Measurements from ENCODE around the gene MOXD1. TPM values are rescaled to one million over a fixed set of nuclear protein-coding genes. Genes with fewer than 3 reads are reported as not detected.

The MOXD1 gene
- total RNA-seq, result 1 to 10 TPM in 1 of 2 donors, under 1 TPM in 1; 0.79 to 4.2 TPM
- long read RNA-seq, partial matches to known transcripts, result 0 of 5 reads
- long read RNA-seq, other reads (novel, unspliced or antisense), result 0 of 5 reads

DNA sequence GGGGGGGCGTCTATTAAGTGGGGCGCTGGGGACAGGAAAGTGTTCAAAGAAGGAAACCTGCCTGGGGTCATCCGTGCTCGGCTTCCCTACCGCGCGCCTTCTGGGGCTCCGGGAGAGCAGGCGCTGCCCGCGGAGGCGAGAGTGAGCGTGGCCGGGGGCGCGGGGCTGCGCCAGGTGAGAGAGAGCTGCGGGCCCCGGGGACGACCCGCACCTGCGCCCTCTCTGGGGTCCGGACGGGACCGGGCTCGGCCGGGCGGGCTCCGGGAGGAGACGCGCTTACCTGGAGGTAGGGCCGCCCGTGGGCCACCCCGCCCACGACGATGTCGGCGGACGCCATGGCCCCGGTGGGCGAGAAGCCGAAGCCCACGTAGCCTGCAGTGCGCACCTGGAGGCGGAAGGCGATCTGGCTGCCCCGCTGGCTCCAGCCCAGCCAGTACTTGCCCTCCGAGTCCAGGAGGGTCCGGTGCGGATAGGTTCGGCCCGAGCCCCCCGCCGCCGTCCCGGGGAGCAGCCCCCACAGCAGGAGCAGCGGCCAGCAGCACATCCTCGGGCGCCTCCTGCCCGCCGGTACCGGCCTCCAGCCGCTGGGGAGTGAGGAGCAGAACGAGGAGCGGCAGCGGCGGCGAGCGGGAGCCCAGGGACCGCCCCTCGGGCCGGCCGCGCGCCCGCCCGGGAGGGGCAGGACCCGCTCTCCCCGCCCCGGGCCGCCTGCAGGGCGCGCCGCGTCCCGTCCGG is at the start of gene MOXD1:
Gene MOXD1, minus strand, starts transcription at position 593 of the 735 bp plus-strand sequence. Its CDS starts 49 bp downstream, at position 544.
- peak; percentile 82 for ATAC-seq
- peak; percentile 28 to 41 for DNase-seq
- intact Hi-C loops (cut with DNase I, micrococcal nuclease), result no loop called here

DNA sequence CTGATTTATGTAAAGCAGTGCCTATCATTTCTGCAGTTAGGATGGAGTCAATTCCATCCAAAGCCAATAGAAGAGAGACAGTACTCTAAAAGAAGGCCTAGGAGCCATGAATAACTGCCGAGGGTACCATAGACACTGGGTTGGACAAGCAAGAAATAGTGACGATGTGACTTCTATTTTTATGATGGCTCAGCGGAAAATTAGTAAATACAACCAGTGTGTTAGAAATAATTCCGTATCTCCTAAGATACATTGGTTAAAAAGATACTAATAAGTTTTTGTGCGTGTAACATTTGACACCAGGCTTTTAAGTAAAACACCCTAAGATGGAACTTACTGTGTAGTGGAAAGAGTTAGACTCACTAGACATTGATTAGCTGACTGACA is 45.6 kb upstream of the MOXD1 start:
- ATAC-seq (no peak), DNase-seq (no peak)
- intact Hi-C loops (cut with DNase I, micrococcal nuclease), result no loop called here

DNA sequence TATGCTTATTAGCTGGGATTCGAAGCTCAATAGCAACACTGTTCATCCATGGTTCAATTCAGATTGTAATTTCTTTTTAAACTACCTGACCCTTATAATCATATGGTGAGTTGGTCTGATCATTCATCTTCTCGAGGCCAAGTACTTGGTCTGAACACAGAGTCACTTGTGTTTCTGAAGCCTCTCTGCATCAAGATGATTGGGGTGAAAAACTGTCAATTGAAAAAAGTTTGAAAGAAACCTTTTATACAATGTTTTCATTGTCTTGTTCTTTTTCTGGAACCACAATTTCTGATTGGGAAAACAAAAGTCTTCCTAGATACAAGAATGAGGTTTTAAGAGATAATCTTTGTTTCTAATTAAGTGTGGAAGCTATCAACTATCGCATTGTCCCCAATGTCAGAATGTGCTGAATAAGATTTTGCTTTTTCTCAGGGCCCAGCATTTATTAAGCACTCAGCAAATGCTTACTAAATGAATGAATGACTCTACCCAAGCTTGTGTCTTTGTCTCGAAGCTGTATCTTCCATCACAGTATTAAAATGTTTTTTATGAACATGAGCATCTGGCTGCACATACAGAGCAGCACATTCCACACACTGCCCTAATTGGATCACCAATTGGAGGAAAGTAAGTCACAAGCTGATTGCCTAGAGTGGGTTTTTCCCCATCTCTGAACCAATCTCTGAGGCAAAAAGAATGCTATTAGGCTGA is 45.0 kb upstream of the MOXD1 start:
- intact Hi-C loops (cut with DNase I, micrococcal nuclease), result no loop called here
- no peak for DNase-seq
- ATAC-seq, result no peak

DNA sequence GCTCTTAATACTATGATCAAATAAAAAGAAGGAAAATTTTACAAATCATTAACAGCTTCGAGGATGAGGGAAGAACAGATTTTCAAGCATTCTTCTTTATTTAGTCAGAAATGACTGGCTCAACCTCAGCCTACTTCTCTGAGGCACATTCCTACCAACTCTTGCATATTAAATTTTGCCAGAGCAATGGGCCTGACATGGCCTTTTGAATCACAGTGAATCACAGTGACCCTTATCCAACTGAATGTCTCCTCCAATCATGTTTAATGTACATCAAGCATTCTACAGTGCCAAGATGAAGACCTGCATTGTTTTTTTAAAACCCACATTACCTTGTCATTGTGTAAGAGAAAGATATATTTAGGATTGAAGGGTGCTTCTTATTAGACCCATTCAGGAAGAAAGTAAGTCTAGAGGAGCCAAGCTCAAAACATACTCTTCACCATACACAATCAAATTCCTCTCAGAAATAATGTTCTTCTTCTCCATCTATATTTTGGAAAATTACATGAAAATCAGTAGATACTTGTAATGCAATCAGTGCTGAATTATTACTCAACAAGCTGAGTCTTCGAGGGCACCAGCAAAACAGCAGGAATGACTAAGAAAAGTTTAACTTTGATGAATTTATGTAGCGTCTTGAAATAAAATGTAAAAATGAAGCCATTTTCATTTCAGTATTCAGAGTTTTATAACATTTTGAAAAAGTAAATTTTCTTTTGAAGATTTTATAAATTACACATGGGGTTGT is 44.1 kb upstream of the MOXD1 start:
- intact Hi-C loops (cut with DNase I, micrococcal nuclease), result no loop called here
- ATAC-seq (no peak), DNase-seq (no peak)

DNA sequence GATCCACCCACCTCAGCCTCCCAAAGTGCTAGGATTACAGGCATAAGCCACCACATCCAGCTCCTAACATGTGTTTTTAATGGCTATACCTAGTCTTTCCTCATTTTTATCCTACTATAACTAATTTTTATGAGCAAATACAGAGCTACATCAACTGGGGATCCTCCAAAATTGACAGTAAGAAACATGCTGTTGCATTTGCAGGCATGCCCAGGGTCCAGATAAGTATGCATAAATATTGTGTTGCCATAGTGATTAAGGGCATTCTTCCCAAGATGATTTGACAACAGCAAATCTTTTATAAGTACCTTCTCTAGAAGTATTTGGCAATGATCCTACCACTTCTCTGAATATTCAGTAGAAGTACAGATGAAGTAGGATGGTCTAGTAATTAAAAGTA is 41.9 kb upstream of the MOXD1 start:
- intact Hi-C loops (cut with DNase I, micrococcal nuclease), result no loop called here
- DNase-seq (no peak), ATAC-seq (no peak)

DNA sequence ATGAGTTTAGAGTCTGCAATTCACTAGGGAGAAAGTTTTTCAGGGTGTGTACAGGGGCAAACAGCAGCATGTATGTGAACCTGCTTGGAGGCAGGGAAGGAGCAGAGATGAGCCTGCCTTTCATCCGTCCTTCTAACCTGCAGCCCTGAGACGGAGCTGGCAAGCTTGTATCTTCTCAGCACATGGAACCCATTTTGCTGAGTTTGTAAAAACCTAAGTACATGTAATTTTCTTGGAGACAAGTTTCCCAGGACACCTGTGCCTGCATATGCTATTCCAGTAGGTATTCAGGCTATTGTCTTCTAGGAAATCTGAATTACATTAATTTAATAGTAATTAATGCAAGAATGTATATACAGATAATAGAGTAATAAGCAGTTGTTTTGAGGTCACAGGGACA is 28.8 kb upstream of the MOXD1 start:
- ATAC-seq (no peak), DNase-seq (no peak)
- intact Hi-C loops (cut with DNase I, micrococcal nuclease), result no loop called here

DNA sequence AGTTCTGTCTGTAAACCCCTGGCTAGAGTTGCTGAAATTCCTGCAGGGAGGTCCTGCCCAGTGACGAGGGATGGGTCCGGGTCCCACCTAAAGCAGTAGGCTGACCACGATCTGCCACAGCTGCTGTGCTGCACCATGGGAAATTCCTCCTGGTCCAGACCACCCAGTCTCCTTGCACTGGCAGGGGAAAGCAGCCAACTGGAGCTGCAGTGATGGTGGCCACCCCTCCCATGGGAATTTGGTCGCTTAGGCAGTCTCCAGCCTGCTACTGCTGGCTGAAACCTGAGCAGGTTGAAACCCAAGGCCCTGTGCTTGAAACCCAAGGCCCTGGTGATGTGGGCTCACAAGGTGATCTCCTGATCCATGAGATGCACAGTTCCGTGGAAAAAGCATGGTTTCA is 23.9 kb upstream of the MOXD1 start:
- DNase-seq, result no peak
- no peak for ATAC-seq
- intact Hi-C loops (cut with DNase I, micrococcal nuclease), result no loop called here

DNA sequence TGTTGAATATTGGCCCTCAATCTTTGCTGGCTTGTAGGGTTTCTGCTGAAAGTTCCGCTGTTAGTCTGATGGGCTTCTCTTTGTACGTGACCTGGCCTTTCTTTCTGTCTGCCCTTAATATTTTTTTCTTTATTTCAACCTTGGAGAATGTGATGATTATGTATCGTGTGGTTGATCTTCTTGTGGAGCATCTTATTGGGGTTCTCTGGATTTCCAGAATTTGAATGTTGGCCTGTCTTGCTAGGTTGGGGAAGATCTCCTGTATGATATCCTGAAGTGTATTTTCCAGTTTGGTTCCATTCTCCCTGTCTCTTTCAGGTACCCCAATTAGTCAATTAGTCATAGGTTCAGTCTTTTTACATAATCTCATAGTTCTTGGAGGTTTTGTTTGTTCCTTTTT is 22.6 kb upstream of the MOXD1 start:
- DNase-seq, result no peak
- intact Hi-C loops (cut with DNase I, micrococcal nuclease), result no loop called here
- ATAC-seq, result no peak

DNA sequence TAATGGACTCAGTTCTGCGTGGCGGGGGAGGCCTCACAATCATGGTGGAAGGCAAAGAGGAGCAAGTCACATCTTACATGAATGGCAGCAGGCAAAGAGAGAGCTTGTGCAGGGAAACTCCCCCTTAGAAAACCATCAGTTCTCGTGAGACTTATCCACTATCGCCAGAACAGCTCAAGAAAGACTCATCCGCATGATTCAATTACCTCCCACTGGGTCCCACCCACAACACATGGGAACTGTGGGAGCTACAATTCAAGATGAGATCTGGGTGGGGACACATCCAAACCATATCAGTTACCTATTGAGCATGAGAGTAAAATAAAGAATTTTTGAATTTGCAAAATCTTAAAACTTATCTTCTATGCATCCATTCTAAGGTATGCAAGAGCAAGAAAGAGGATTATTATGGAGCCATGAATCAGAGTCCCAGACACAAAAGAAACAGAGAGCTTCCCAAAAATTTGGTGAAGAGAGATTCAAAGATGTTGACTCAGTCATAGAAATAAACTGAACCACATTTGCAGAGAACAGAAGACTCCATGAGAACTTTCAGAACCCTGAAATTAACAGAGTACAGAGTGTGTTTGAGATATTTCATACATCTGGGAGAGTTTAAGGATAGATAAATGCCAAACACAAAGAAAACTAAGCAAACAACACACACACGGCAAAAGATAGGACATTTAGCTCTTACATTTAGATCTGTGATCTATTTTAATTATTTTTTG is 17.1 kb upstream of the MOXD1 start:
- no peak for DNase-seq
- intact Hi-C loops (cut with DNase I, micrococcal nuclease), result no loop called here
- no peak for ATAC-seq

DNA sequence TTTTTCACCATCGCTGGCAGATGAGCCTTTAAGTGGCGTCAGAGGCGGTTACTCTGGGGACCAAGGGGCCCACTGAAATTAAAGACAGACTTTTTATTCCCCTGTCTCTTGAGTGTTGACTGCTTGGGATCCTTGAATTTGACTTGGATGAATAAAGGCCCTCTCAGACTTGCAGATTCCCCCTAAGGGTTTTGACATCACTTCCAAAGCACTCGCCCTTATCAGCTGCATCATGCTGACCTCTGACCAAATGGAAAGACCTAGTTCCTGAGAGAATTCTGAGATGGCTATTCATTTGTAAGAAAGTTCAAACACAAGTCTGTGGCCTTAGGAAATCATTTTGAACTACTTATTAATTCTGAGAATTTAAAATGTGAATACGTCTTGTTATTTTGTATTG is 13.5 kb upstream of the MOXD1 start:
- no peak for DNase-seq
- intact Hi-C loops (cut with DNase I, micrococcal nuclease), result no loop called here
- ATAC-seq, result no peak

DNA sequence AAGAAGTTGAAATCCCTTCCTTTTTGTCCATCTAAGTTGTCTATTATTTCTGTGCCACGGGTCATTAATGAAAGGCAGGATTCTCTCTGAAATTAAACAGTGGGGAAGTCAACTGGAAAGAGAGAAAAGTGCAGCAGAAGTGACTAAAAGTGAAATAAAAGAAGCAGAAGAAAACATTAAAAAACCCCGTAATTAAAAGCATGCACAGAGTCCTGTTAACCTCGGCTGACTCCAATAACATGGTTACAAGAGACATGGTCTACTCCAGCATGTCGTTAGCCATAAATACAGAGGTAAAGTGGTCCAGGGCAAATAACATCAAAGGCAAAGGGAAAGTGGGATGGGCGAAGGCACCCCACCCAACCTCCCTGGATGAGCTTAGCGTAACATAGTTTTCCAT is 13.0 kb upstream of the MOXD1 start:
- DNase-seq, result no peak
- intact Hi-C loops (cut with DNase I, micrococcal nuclease), result no loop called here
- ATAC-seq, result no peak

DNA sequence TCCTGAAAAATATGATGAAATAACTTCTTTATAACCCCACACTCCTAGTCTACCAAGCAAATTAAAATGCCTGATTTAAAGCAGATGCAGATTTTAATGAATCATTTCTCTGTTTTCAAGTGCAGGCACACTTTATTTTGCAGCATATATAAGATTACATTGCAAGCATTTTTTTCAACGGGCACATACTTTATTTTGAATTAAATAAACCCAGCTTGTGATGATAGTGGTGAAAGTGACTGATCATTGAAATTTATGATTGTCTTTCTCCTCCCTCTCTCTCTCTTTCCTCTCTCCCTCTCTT is 12.2 kb upstream of the MOXD1 start:
- DNase-seq, result no peak
- no peak for ATAC-seq
- intact Hi-C loops (cut with DNase I, micrococcal nuclease), result no loop called here

DNA sequence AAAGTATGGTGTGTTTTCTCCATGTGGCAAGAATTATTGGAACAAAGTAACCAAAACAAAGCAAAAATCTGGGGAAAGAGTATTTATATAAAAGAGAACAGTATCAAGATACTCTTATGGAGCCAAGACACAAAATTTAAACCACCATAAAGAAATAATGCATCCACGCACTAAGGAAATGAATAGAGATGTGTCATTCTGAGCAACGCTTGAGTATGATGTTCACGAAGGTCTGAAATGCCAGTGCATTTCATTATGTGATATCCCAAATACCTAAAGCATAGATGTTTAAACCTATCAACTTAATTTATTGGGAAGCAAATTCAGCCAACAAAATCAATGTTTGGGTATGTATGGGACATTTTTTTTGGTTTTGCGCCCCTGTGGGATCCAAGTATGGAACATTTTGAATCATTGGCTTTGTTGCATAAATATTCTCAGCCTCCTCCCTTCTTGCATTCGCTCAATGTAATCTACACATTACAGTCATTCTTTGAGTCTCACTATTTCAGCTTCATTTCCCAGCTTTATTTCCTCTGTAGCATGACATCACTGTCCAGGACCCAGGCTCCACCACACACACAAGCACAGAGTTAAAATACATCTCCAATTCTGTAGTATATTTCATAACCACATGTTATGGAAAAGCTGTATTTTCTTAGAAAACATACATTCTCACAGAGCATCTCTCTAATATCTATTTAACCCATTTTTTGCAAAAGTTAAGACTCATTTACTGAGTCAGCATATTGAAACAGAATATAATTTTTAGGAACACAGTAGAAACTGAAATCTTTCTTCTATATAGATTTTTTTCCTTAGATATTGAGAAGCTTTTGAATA is 11.6 kb upstream of the MOXD1 start:
- DNase-seq (no peak), ATAC-seq (no peak)
- intact Hi-C loops (cut with DNase I, micrococcal nuclease), result no loop called here

DNA sequence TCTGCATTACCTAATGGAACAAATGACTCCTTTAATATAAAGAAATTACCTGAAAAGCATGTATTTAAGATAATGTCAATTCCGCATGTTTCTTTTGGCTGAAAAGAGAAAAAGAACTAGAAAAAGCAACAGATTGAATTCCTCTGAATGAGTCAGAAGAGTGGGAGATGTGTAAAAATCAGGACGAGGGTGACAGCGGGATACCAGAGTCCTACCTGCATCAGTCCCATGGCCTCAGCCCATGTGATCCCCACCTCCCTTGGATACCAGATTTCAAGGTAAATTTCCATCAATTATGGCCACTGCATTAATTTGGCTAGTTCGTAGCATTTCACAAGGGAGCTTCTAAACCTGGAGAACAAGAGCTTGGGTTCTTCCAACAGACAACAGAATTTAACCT is 10.0 kb upstream of the MOXD1 start:
- no peak for ATAC-seq
- no peak for DNase-seq
- intact Hi-C loops (cut with DNase I, micrococcal nuclease), result no loop called here

DNA sequence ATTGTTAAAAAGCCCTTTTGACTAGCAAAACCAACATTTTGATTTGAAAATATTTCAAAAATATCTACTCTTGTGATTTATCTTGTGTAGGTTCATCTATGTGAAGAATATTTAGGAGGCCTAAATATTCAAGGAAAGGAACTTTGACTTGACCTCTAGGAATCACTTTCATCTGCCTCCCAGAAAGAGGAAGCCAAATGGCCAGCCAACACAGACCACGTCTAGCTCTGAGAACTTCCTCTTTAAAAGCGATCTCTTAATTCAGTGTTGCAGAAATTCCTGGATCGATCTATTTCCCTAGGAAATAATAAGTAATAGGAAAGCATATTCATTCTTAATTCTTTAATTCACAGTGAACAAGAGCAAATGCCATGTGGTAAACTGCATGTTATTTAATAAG is 9.6 kb upstream of the MOXD1 start:
- intact Hi-C loops (cut with DNase I, micrococcal nuclease), result no loop called here
- no peak for DNase-seq
- no peak for ATAC-seq

DNA sequence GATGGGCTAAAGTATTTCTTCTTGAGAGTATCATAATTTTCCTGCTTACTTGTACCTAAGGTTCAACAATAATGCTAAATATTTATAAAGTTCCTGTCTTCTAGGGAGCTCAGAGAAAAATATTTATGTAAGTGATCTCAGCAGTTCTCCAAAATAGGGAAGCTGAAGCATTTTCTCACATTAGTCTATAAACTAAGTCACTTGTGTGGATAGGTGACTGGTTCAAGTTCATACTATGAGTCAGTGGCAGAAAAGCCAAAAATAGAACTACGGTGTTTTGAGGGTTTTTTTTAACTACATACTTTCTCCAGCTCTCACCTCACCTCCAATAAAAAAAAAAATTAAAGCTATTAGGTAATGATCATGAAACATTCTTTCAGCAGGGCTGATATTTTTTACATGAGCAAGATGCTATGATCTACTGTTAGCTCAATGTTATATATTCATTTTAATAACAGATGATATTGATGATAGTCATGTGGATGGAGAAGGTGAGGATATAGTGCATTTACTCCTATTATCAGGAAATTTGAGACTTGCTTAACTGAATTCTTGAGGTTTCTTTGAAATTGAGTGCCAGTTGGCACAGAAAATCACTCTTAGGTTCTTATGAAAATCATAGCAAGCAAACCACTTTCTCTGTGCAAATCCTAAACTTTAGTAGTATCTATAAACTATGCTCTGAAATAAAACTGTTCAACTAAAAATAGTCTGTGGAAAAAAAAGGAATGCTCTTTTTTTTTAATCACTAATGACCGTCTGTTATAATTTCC is 4.1 kb upstream of the MOXD1 start:
- intact Hi-C loops (cut with DNase I, micrococcal nuclease), result no loop called here
- DNase-seq, result no peak
- no peak for ATAC-seq

DNA sequence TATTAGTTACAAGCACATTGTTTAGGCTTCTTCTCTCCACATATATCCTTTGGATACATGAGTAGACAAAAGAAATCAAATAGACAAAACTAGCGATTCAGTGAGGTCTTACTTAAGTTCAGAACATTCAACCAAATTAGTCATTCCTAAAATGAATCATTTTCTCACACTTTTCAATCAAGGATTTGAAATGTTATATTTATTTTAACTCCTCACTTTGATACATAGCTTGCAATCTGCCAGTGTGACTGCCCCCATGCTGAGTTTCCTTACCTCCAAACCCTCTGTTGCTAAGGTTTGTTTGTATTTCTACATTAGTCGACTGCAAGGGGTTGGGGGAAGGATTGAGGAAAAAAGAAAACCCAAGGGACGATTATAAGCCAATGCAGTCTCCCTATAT is 3.5 kb upstream of the MOXD1 start:
- DNase-seq (no peak), ATAC-seq (no peak)
- intact Hi-C loops (cut with DNase I, micrococcal nuclease), result no loop called here

DNA sequence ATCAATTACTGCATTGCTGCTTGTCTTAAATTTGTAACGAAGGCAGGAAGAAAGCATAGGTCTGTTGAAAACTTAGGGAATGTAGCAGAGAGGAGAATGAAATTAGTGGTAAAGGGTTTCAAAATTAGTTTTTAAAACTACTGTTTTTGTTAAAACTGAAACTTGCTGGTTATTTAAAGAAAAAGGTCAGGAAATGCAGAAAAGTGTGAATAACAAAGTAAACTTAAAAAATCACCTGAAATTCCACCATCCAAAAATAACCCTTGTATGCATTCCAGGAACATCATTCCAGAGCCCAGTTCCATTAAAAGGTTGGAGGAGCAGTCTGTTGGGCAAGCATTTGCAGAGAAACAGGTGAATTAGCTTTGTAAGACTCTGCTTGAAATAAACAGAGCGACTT is 3.1 kb upstream of the MOXD1 start:
- DNase-seq, result no peak
- no peak for ATAC-seq
- intact Hi-C loops (cut with DNase I, micrococcal nuclease), result no loop called here
